GM12801 (cell line): ENCODE results near the gene STAMBP.

Experiments
- CTCF ChIP-seq: IDR thresholded peaks from one replicate; pipeline ENCODE4 v1.5.1; 2011; ENCODE audit warnings: control low read depth; ENCODE audit not compliant: insufficient read length; ENCODE audit errors: extremely low read depth

STAMBP gene

GRCh38 chr2:73821227-73821626, 7.5 kb upstream of the STAMBP start:
- TF ChIP-seq CTCF: no peak

GRCh38 chr2:73821669-73822068, 7.1 kb upstream of the STAMBP start:
- TF ChIP-seq CTCF: no peak

- TF ChIP-seq CTCF: no peak
Measured at GRCh38 chr2:73822276-73822675, 6.5 kb upstream of the STAMBP start.

- TF ChIP-seq CTCF: no peak
Measured at GRCh38 chr2:73822991-73823390, 5.8 kb upstream of the STAMBP start.

GRCh38 chr2:73823416-73823815, 5.3 kb upstream of the STAMBP start:
- no peak for TF ChIP-seq CTCF

GRCh38 chr2:73823916-73824523, 4.7 kb upstream of the STAMBP start:
- no peak for TF ChIP-seq CTCF

- TF ChIP-seq CTCF: no peak
Measured at GRCh38 chr2:73825408-73825807, 3.4 kb upstream of the STAMBP start.

- no peak for TF ChIP-seq CTCF
Measured at GRCh38 chr2:73827018-73827417, 1.7 kb upstream of the STAMBP start.
